GM12874 (cell line): ENCODE results near the gene CD6.

Source experiments
- CTCF ChIP-seq: IDR thresholded peaks from 2 replicates; pipeline ENCODE4 v1.5.1; 2011; ENCODE audit warnings: low read depth, mild to moderate bottlenecking, control low read depth, low read length, moderate library complexity; ENCODE audit not compliant: insufficient read depth

Gene CD6

GRCh38 chr11:61011950-61012736 is 40.7 kb downstream of the CD6 start:
- no peak for TF ChIP-seq CTCF

GRCh38 chr11:61012737-61013215 is 41.3 kb downstream of the CD6 start:
- no peak for TF ChIP-seq CTCF

- TF ChIP-seq CTCF, result no peak
These were observed 46.6 kb downstream of the CD6 start for GRCh38 chr11:61018059-61018458.

DNA sequence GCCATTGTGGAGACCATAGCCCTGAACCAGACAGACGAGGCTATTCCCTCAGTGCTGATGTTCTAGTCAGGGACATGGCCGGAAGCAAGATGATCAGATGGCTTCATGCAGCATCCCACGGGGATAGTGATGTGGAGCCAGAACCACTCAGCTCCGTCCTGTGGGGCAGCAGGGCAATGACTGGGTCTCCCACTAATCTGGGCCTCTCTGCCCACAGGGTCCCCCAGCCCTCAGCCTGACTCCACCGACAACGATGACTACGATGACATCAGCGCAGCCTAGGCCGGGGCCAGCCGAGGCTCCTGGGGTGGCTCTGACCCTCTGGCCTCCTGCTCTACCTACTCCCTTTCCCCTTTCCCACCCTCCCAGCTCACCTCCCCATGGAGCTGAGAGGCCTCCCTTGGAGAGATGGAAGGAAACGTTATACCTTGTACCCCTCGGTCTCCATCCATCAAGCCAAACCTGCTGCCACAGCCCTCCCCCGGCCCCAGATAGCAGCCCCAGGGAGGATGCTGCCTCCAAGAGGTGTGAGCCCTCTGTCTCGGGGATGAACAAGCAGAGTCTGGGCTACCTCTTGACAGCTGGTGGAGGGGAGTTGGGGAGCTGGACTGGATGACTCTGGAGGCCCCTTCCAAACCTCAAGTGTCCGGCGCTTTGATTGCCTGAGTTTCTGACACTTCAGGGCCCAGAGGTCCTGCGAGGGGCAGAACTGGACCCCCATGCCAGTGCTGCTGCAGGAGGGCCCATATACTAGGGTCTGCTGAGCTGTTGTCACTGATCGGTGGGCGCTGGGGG is 47.8 kb downstream of the CD6 start:
- TF ChIP-seq CTCF, result no peak

DNA sequence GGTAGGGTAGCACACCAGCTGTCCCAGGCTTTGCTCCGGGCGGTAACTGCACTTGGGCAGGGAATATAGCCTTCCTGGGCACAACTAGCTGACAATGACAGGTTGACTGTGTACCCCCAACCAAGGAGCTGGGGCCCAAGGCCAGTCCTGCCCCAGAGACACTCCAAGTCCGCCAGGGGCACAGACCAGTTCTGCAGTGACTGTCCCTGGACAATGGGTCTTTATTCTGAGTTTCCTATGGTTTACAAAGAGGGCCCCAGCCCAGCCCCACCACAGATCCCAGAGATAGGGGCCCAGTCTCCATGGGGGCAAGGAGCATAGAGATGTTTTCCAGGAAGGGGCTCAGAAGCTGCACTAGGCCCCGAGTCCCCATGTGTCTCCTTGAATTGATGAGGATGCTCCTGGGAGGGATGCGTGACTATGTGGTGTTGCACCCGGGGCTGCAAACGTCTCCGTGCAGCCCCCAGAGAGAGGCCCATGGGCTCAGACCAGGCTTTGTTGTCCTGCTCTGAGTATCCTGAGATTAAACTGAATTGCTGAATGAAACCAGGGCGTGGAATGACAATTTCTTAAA is 48.4 kb downstream of the CD6 start:
- no peak for TF ChIP-seq CTCF

GRCh38 chr11:61020551-61021235 is 49.2 kb downstream of the CD6 start:
- no peak for TF ChIP-seq CTCF
